DMS114 treated with DMSO at 0.1 percent for 48 hours (cell line): Measurements from ENCODE around the gene OR4X2.
"Not testable (repeated sequence)": the region's sequence is repeated elsewhere in the genome, so short reads cannot be mapped to it uniquely, and the experiment has no call there.

ENCODE experiments used
- DNase-seq: peaks from one replicate; lab custom pipeline; 2025; ENCODE audit not compliant: unreplicated experiment; lab: John Stamatoyannopoulos, UW

Gene OR4X2, protein sequence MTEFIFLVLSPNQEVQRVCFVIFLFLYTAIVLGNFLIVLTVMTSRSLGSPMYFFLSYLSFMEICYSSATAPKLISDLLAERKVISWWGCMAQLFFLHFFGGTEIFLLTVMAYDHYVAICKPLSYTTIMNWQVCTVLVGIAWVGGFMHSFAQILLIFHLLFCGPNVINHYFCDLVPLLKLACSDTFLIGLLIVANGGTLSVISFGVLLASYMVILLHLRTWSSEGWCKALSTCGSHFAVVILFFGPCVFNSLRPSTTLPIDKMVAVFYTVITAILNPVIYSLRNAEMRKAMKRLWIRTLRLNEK

GRCh38 chr11:48244804-48245203, at the start of gene OR4X2:
Gene OR4X2, plus strand, starts transcription at chr11:48245104. Its CDS starts 0 bp downstream, at chr11:48245104.
- DNase-seq: no peak

DNA sequence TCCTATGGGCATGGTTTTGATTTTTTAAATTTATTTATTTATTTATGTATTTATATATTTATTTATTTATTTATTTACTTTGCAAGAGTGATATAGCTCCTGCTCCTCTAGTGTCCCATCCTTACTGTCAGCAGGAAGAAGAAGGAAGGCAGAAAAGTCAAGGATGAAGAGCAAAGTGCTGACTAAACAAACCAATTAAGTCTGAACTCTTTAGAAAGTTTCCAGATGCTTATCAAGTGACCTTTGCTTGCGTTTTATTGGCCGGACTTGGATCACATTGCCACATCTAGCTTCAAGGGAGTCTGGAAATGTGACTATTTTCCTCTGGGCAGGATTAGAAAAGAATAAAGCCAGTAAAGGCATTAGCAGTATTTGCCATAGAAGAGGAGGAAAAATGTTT, 37.0 kb upstream of the OR4X2 start:
- no peak for DNase-seq

GRCh38 chr11:48210052-48210451, 34.9 kb upstream of the OR4X2 start:
- no peak for DNase-seq

GRCh38 chr11:48216510-48216909, 28.4 kb upstream of the OR4X2 start, which contains the start of gene OR4B1:
Gene OR4B1, plus strand, starts transcription at chr11:48216810. Its CDS starts 0 bp downstream, at chr11:48216810.
- DNase-seq: no peak

GRCh38 chr11:48228761-48229160, 16.1 kb upstream of the OR4X2 start:
- no peak for DNase-seq

DNA sequence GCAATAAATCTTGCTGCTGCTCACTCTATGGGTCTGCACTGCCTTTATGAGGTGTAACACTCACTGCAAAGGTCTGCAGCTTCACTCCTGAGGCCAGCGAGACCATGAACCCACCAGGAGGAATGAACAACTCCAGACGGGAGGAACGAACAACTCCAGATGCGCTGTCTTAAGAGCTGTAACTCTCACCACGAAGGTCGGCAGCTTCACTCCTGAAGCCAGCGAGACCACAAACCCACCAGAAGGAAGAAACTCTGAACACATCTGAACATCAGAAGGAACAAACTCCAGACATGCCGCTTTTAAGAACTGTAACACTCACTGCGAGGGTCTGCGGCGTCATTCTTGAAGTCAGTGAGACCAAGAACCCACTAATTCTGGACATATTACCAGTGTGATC, 14.8 kb upstream of the OR4X2 start:
- DNase-seq: not testable (repeated sequence)

DNA sequence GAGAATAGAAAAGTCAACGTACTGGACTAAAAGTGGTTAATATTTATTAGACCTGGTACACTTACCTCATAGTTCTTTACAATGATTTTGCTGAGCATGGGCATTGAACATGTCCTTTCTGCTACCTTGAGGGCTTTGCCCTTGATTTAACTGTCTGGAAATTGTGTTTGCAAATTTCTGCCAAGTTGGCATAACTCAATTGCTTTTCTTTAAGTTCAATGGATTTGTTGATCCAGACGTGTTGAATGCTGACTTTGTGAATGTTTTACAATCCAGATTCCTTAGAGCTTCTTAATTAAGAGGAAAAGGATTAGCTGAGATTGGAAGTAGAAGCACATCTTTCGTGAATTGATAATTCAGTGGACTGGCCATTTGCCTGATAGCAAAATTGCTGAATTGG, 7.2 kb upstream of the OR4X2 start:
- DNase-seq: no peak

DNA sequence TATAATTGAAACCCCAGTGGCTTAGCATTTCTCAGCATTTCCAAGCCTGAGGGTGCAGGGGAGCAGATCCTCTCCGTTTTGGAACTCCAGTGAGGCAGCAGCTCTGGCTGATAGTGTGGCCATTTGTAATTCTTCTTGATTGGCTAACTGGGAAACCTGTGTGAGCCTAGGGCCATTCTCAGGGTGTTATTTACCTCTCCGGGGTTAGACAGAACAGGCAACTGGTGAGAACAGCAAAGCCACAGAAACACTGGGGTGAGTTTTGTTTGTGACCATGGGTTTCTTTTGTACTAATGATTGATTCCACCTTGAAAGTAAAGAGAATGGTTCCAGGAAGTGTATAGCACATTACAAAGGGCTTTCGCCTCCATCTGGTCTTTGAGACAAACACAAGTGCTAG, 2.4 kb upstream of the OR4X2 start:
- no peak for DNase-seq

- DNase-seq: no peak
Measured at GRCh38 chr11:48248902-48249301, 4.0 kb downstream of the OR4X2 start.

DNA sequence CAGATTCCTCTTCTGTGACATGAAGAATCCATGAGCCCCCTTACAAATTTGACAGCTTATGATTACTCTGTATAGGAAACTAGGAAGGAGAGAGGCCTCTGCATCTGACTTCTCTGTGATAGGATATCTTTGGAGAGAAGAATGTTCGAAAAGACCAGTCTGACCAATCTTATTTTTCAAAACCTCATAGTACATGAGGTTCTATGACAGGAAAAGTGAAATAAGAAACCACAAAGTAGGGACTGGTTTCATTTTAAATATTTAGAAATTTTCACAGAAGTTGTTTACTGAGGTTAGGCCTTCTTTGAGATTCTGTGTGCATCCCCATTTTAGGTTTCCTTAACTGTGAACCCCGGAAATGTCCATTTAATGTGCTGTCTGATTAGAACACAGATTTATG, 16.7 kb downstream of the OR4X2 start:
- no peak for DNase-seq

GRCh38 chr11:48263423-48263911, 18.6 kb downstream of the OR4X2 start, which contains the start of gene OR4X1:
Gene OR4X1, plus strand, starts transcription at chr11:48263861. Its CDS starts 0 bp downstream, at chr11:48263861.
- DNase-seq: no peak

DNA sequence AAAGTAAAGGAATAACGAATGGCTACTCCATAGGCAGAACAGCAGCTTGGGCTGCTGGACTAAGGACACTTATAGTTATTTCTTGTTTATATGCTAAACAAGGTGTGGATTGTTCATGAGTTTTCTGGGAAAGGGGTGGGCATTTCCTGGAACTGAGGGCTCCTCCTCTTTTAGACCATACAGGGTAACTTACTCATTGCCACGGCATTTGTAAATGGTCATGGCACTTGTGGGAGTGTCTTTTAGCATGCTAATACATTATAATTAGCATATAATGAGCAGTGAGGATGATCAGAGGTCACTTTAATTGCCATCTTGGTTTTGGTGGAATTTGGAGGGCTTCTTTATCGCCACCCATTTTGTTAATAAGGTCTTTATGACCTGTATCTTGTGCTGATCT, 25.7 kb downstream of the OR4X2 start:
- no peak for DNase-seq

DNA sequence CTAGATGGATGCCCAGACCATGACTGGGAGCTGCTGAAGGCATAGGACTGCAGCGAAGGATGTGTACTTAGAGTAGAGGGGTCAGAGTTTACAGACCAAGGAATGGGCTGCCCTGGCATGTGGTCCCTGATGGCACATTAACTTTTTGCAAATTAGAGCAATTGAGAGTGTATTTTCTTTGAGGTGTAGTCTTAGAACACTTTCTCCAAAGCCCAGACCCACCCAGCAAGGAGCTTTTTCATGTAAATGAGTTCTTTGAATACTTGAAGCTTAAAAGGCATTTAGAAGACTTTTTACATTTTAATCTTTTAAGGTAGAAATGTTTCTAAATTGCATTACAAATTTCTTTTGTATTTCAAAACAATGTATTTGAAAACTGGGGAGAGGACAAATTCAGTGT, 27.7 kb downstream of the OR4X2 start:
- DNase-seq: no peak
